Fibroblast of the aortic adventitia (primary cell): ENCODE measurements around the gene B3GLCT. TPM values are rescaled to one million over a fixed set of nuclear protein-coding genes. Genes with fewer than 3 reads are reported as not detected.

ENCODE experiments used
- DNase-seq: peaks from one replicate; pipeline ENCODE4 v3.0.0-alpha.2; 2010; ENCODE audit warnings: low read depth
- H3K4me3 ChIP-seq: 2 replicates; pipeline ENCODE4 v1.5.1; 2011; ENCODE audit warnings: low read depth, mild to moderate bottlenecking, control low read depth, low read length, moderate library complexity
- CTCF ChIP-seq: IDR thresholded peaks from 2 replicates; pipeline ENCODE4 v1.5.1; 2011; ENCODE audit warnings: mild to moderate bottlenecking, low read length, control low read depth, inconsistent platforms; ENCODE audit not compliant: insufficient read depth
- total RNA-seq: library from RNA; depleted of rRNA; stranded (reverse); fragments of >200 nt; gene quantifications from 2 replicates; pipeline ENCODE4 v1.2.3, GENCODE V29; 2012; ENCODE audit warnings: low replicate concordance

The B3GLCT gene
- 6.8 and 11.6 TPM in 2 replicates for total RNA-seq

DNA sequence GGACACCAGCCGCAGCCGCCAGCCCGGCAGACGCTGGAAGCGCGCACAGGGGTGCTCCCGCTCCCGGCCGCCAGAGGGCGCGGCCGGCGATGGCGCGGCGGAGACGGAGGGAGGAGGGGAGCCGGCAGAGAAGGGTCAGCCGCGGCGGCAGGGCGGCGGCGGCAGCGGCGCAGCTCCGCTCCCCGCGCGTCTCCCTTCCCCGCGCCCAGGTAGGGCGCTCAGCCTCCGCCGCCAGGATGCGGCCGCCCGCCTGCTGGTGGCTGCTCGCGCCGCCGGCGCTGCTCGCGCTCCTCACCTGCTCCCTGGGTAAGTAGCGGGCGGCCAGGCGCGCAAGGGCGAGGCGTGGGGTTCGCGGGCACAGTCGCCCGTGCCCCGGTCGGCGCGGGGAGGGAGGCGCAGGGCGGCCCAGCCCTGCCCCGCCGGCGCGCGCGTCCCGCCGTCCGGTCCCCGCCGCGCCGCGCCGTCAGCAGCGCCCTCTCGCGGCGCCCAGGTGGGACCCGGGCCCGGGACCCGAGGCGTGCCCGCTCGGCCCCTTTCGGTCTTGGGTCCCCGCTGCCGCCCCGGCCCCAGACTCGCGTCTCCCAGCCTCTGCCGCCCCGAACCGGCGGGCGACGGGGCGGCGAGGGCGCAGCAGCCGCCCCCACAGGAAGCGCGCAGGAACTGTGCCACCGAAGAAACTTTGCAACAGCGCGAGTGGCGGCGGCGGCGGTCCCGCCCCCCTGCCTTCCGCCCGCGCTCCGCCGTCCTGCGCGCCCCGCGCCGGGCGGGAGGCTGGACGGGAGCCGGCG lies at the start of gene B3GLCT:
TSS of gene B3GLCT (plus strand) at position 127 of the 788 bp plus-strand sequence. CDS start at position 237, 110 bp downstream.
- H3K4me3 ChIP-seq: peak within 1 kb of the TSS; percentile 77
- peak; percentile 71 for TF ChIP-seq CTCF
- peak; percentile 68 for DNase-seq

DNA sequence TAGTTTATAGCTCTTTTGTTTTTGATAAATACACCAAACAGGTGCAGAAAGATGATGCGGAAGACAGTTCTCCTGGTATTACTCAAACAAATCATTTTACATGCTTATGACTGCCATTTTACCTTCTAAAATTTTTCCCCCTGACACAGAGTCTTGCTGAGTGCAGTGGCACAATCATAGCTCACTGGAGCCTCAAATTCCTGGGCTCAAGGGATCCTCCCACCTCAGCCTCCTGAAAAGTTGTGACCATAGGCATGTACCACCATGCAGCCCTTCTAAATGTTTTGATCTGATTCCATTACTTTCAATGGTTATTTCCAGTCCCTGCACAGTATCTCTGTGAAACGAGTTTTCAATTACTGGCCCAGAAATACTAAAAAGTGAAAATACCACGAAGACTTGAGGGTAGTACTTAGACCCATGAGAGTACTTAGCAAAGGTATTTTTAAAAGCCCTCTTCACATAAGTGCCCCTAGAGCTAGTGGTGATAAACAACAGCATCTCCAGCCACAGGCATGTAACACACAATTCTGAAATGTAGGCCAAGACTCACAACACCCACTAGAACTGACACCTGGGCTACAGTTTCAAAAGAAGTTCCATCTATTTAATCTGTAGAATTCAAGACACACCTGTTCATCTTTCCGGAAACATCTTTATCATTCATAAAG lies 49.3 kb upstream of the B3GLCT start:
- DNase-seq: no peak
- no peak overlapping the region for H3K4me3 ChIP-seq
- TF ChIP-seq CTCF: no peak

- no peak for TF ChIP-seq CTCF
- DNase-seq: no peak
Measured at GRCh38 chr13:31151837-31152236, 47.9 kb upstream of the B3GLCT start.

DNA sequence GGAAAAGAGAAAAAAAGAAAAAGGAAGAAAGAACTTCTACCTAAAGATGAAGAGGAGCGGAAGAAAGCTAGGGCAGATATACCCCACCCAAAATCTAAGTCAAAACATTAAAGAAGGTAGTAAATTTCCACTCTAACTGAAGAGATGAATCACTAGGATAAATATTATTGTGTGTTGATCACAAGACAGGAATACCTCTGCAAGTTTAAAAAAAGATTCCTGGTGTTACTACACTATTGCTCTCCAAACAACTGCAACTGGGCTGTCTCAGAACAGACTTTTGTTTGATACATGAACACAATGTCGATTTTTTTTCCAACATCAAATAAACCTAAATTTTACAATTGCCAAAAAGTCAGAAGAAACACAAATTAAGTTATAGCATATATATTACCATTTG lies 44.8 kb upstream of the B3GLCT start:
- TF ChIP-seq CTCF: no peak
- no peak overlapping the region for H3K4me3 ChIP-seq
- DNase-seq: no peak

More at GRCh38 chr13:31151837-31152236, 47.9 kb upstream of the B3GLCT start:
- H3K4me3 ChIP-seq: no peak overlapping the region

- peak overlapping the region; percentile 40 for H3K4me3 ChIP-seq
- no peak for DNase-seq
- no peak for TF ChIP-seq CTCF
Measured at GRCh38 chr13:31159306-31159705, 40.5 kb upstream of the B3GLCT start.

GRCh38 chr13:31160857-31161556 lies 38.8 kb upstream of the B3GLCT start:
- TF ChIP-seq CTCF: no peak
- peak overlapping the region; percentile 88 for H3K4me3 ChIP-seq
- DNase-seq: peak; percentile 73
